HTERT RPE-1 (cell line): ENCODE results near the gene BCAS3.
"Not testable (repeated sequence)": the region's sequence is repeated elsewhere in the genome, so short reads cannot be mapped to it uniquely, and the experiment has no call there.

Experiments
- in situ Hi-C: fragments of 300-500 bp; cut with MboI; formaldehyde crosslinking; loops from 4 replicates; pipeline ENCODE4 v1.14.3; 2020; ENCODE audit warnings: low sequenced_read_pairs

The BCAS3 gene

GRCh38 chr17:60744355-60744966 is 66.8 kb downstream of the BCAS3 start:
- in situ Hi-C loops, result no loop called here

DNA sequence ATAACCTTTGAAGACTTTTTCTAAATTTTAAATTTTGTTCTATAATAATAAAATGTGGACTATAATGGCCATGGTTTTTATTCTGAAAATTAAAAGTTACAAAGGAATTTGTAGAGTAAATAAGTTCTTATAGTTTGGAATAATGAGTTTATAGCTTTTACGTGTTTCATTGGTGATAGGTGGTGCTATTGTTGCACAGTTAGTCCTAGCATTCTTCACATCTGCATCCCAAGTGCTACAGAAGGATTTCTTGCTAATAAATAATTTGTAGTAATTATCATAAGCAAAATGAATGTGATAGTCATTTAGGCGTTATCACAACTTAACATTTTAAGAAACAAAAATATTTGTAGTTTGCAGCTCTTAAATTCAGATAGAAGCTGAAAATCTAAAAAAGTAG is 67.9 kb downstream of the BCAS3 start:
- in situ Hi-C loops, result no loop called here

GRCh38 chr17:60747069-60747808 is 69.6 kb downstream of the BCAS3 start:
- in situ Hi-C loops, result no loop called here

- in situ Hi-C loops, result no loop called here
Measured at GRCh38 chr17:60748204-60748603, 70.6 kb downstream of the BCAS3 start.

DNA sequence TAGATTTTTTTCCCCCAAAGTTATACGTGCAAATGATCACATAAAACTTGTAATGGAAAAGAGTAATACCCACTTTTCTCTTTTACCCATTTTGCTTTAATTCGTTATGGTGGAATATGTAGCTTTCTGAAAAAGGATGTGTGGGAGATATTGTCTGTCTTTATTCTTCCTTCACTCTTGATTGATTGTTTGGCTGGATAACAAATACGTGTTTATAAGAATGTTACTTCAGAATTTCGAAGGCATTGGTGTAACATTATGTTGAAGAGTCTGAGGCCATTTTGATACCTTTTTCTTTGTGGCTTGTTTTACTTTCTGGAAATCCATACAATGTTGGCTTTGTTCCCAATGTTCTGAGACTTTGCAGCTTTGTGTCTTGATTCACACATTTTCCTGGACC is 71.4 kb downstream of the BCAS3 start:
- in situ Hi-C loops, result no loop called here

GRCh38 chr17:60749708-60750107 is 72.1 kb downstream of the BCAS3 start:
- in situ Hi-C loops, result no loop called here

- in situ Hi-C loops, result no loop called here
Measured at GRCh38 chr17:60750640-60751039, 73.0 kb downstream of the BCAS3 start.

- in situ Hi-C loops, result no loop called here
Measured at GRCh38 chr17:60751884-60752283, 74.2 kb downstream of the BCAS3 start.

GRCh38 chr17:60752873-60753577 is 75.4 kb downstream of the BCAS3 start:
- in situ Hi-C loops, result no loop called here

- in situ Hi-C loops, result no loop called here
Measured at GRCh38 chr17:60754057-60754604, 76.5 kb downstream of the BCAS3 start.

DNA sequence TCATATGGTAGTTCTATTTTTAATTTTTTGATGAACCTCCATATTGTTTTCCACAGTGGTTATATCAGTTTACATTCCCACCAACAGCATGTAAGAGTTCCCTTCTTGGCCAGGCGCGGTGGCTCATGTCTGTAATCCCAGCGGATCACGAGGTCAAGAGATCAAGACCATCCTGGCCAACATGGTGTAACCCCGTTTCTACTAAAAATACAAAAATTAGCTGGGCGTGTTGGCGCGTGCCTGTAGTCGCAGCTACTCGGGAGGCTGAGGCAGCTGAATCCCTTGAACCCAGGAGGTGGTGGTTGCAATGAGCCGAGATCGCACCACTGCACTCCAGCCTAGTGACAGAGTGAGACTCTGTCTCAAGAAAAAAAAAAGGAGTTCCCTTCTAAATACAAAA is 79.1 kb downstream of the BCAS3 start:
- in situ Hi-C loops, result not testable (repeated sequence)

DNA sequence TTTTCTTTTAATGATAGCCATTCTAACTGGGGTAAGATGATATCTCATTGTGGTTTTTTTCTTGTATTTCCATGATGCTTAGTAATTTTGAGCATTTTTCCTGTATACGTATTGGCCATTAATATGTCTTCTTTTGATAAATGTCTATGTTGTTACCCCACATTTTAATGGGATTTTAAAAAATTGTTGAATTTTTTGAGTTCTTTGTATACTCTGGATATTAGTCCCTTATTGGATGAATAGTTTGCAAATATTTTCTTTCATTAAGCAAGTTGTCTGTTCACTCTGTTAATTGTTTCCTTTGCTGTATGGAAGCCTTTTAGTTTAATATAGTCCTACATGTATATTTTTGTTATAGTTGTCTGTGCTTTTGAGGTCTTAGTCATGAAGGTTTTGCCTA is 79.8 kb downstream of the BCAS3 start:
- in situ Hi-C loops, result no loop called here

GRCh38 chr17:60759756-60760155 is 82.1 kb downstream of the BCAS3 start:
- in situ Hi-C loops, result no loop called here

DNA sequence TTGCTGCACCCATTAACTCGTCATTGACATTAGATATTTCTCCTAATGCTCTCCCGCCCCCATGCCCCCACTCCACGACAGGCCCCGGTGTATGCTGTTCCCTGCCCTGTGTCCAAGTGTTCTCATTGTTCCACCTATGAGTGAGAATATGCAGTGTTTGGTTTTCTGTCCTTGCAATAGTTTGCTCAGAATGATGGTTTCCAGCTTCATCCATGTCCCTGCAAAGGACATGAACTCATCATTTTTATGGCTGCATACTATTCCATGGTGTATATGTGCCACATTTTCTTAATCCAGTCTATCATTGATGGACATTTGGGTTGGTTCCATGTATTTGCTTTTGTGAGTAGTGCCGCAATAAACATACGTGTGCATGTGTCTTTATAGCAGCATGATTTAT is 83.7 kb downstream of the BCAS3 start:
- in situ Hi-C loops, result not testable (repeated sequence)

DNA sequence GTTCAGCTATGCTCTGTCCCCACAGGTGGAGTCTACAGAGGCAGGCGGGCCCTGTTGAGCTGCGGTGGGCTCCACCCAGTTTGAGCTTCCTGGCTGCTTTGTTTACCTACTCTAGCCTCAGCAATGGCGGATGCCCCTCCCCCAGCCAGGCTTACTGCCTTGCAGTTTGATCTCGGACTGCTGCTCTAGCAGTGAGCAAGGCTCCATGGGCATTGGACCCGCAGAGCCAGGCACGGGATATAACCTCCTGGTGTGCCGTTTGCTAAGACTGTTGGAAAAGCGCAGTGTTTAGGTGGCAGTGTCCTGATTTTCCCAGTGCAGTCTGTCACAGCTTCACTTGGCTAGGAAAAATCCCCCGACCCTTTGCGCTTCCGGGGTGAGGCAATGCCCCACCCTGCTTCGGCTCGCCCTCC is 89.1 kb downstream of the BCAS3 start:
- in situ Hi-C loops, result no loop called here

GRCh38 chr17:60767744-60768308 is 90.2 kb downstream of the BCAS3 start:
- in situ Hi-C loops, result no loop called here

- in situ Hi-C loops, result no loop called here
Measured at GRCh38 chr17:60769327-60769726, 91.7 kb downstream of the BCAS3 start.

DNA sequence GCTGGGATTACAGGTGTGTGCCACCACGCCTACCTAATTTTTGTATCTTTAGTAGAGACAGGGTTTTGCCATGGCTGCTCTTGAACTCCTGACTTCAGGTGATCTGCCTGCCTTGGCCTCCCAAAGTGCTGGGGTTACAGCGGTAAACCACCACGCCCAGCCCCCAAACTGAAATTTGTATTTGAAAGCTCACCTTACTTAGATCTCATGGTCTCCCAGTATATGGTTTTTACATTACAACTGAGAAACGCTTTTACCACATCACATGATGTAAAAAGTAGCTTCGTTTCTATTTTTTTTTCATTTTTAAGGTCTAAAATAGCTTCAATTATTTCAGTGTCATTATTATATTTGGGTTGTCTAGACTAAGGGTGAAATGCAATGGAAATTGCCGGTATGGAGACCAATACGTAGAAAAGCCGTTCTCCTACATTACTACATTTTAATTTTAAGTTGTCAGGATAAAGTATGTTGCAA is 93.3 kb downstream of the BCAS3 start:
- in situ Hi-C loops, result no loop called here

DNA sequence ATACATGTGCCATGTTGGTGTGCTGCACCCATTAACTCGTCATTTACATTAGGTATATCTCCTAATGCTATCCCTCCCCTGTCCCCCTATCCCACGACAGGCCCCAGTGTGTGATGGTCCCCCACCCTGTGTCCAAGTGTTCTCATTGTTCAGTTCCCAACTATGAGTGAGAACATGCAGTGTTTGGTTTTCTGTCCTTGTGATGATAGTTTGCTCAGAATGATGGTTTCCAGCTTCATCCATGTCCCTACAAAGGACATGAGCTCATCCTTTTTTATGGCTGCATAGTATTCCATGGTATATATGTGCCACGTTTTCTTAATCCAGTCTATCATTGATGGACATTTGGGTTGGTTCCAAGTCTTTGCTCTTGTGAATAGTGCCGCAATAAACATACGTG is 94.0 kb downstream of the BCAS3 start:
- in situ Hi-C loops, result not testable (repeated sequence)

- in situ Hi-C loops, result no loop called here
Measured at GRCh38 chr17:60773552-60773951, 95.9 kb downstream of the BCAS3 start.

DNA sequence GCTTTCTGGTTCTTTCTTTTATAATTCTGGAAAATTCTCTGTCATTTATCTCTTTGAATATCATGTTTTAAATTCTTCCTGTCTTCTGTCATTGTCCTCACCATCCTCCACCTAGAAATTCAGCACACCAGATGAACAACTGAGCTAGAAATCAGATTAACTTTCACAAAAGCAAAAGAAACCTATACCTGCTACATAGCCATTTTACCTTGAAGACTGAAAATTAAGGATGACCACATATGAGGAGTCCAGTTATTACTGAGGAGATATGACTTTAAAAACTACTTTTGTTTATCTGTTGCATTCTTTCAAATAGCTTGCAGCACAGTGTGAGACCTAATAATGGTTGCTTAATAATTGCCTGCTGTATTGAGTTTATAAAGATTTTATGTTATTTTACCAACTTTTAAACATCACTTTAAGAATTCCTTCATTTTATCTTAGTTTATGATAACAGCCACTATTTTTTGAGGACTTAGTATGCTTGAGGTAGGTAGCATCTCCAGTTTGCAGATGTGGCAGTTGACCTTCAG is 104.3 kb downstream of the BCAS3 start:
- in situ Hi-C loops, result no loop called here
